IPS-NIHi11 (cell line): Measurements from ENCODE around the gene RNASET2.
"Not testable (repeated sequence)": the region's sequence is repeated elsewhere in the genome, so short reads cannot be mapped to it uniquely, and the experiment has no call there.

Experiments
- DNase-seq: peaks from one replicate; pipeline ENCODE4 v3.0.0; 2012; ENCODE audit warnings: mixed read lengths, low spot score

The RNASET2 gene

DNA sequence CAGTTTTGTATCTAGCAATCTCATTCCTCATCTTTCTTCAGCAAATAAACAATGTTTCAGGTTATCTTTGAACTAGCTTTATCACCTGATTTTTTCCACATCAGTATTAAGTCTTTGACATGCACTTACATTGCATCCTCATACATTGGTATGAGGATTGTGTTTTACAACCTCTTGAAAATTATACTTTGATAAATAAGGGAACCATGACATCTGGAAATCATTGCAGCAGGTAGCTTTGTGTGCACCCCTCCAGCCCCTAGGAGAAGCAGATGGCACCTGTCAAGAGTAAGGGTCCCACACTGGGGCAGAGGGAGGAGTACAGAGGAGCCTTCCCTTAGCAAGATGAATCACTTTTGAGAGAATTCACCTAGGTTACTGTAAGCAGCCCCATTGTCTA is 13.7 kb upstream of the RNASET2 start:
- DNase-seq: no peak

- no peak for DNase-seq
These were observed 13.1 kb upstream of the RNASET2 start for GRCh38 chr6:166969390-166970002.

GRCh38 chr6:166966268-166966667 is 9.9 kb upstream of the RNASET2 start:
- no peak for DNase-seq

DNA sequence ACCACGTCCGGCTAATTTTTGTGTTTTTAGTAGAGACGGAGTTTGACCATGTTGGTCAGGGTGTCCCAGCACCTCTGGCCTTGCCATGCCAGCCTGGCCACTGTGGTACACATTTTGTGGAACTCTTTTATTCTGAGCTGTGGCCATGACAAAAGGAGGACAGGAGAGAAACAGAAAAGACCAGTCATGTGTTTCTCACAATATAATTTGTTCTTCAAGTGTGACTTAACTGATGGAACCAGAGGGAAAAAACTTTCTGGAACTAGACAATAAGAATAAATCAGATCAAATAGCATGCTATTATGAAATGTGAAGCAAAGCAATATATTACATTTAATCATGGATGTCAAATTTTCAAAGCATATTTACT is 4.2 kb upstream of the RNASET2 start:
- no peak for DNase-seq

DNA sequence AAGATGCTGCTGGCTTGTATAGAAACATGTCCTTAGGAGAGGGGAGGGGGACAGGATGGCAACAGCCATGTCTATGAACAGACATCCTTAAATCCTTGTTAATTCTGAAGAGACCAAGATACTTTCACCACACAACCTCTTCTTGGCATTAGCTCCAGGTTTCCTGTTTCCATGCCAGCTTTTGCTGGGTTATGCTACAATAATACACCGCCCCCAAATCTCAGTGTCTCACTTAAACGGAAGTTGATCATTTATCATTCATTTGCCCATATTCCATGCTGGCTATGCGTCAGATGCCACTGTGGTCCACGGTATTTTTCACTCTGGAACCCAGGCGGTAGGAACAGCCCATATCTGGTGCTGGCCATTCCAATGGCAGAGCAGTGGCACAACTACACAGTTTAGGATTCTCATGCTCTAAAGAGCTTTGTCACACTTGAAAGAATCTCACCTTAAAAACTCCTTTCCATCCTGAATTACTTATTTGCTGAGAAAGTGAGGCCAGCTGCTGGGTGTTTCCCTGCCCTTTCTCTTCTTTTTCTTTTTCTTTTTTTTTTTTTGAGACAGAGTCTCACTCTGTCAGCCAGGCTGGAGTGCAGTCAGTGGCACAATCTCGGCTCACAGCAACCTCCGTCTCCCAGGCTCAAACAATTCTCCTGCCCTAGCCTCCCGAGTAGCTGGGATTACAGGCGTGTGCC is 3.7 kb upstream of the RNASET2 start:
- no peak for DNase-seq

DNA sequence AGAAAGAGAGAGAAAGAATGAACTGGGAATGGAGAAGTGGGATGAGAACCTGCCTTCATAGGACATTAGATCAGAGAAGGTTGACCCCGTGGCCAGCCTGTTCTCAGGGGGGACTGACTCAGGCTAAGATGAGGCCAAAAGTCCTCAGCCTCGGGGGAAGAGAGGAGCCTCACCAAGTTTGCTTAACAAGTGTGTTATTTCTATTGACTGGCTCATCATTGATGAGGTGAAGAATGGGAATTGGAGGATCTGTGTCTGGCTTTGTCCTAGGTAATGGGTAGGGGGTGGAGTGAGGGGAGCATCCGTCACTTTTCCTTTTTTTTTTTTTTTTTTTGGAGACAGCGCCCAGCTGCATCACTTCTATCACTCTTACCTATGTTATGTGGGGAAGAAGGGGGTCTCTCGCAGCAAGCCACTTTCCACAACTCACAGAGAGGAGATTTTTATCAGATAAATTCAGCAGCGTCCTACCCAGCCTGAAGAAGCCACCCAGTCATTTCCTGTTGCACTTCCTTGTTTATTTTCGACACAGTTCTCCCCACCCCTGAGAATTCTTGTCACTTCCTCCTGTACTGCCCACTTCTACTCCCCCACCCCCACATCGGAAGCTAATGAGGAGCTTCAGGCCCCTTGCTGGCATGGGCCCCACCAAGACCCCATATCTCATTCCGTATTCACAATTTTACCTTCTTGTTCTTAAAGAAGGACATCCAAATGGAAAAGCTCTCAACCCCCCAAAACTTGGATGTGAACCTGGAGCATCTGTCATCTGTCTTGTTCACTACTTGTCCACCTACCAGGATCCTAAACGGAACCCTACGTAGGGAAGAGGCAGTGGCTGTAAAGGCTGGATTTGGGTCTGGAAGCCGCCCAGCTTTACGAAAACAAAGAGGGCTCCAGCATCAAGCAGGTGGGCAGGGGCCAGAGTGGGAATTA is 2.8 kb upstream of the RNASET2 start:
- no peak for DNase-seq

DNA sequence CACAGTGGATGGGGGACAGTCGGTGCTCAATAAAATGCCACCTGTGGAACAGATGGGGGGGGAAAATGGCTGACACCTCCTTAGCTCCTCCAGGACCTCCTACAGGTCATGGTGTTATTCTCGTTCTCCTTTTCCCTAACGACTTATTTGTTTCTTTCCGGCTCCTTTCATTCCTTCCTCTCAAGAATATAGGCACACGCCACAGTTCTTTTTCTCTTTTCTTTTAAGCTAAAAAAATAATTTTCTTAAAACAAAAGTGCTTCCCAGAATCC is 1.4 kb upstream of the RNASET2 start:
- no peak for DNase-seq

GRCh38 chr6:166957087-166957804 is 896 bp upstream of the RNASET2 start:
- DNase-seq: peak; percentile 32

DNA sequence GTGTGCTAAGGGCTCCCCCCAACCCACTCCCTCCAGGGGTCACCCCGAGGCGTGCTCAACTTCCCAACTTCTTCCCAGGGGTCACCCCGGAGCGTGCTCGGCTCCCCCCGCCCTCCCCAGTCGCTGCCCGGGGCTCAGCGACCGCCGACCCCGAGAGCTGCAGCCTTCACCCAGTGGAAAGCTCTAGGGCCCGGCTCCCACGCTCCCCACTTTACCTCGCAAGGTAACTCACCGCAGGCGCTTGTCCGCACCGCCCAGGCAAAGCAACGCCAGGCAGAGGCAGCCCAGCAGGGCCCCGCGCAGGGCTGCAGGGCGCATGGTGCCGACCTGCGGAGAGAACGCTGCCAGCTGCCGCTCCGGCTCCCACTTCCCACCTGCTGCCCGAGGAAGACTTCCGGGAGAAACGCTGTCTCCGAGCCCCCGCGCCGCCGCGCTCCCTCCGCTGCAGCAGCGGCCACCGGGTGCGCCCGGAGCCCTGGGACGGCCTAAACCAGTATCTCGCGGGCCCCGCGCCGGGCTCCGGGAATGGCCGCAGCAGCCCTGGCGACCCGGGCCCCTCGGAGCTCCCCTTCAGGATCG is 396 bp downstream of the RNASET2 start:
- peak; percentile 81 for DNase-seq

- DNase-seq: peak; percentile 29
These were observed 1.1 kb downstream of the RNASET2 start for GRCh38 chr6:166955121-166955864.

DNA sequence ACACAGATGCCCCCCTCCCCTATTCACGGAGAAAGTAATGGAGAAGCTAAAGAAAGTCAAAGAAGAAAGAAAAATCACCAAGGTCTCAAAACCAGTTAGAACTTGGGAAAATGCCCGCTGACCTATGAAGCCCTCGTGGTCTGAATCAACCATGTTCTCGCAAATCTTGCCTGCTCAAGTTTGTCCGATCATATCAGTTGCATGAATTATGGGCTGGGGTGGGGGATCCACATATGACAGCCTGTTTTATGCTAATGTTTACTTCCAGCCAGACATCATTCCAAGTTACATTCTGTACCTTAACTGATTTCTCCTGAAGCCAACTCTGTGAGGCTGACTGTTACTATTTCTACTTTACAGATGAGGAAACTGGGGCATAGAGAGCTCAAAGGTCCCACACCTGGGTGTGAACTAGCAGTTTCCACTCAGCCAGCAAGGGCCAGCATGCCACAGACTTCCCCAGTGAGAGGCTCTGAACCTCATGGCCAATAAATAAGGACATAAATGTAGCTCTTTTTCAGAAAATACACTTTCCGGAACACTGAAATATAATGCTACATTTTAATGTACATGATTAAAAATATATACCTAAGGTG is 2.1 kb downstream of the RNASET2 start:
- DNase-seq: no peak

DNA sequence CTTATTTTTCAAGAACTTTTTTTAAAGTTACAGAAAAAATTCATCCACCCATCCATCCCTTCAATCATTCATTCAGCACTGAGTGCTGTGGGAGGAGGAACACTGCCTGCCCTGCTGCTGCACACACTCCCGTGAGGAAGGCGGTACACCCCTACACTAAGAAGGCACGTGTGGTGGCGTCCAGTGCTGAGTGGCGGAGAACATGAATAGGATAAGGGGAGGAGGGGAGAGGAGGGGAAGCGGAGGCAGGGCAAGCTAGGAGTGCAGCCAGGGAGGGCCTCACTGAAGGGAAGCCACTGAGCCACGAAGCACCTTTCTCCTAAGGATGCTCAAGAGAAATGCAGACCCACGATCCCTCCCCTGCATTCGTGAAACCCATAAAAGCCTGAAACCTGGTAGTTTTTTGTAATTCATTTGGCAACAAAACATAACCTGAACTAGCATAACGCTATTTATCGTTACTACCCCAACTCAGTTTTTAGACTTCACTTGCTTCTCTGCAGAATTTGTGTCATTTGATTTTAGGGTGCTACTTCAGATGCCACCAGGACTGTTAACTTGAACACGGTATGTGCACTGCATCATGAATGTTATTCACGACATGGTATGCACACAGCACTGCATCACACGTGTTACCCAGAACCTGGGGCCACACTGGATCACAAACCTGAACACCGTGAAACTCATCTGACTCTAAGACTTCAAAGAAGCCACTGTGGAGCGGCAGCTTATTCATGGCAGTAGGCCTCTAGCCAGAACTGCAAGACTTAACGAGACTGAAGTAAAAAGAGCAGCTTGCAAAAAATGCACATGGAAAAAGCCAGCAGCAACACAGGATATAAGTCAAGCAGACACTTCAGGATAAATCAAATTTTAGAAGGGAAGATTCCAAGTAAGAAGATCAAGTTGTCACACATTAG is 3.5 kb downstream of the RNASET2 start:
- no peak for DNase-seq

DNA sequence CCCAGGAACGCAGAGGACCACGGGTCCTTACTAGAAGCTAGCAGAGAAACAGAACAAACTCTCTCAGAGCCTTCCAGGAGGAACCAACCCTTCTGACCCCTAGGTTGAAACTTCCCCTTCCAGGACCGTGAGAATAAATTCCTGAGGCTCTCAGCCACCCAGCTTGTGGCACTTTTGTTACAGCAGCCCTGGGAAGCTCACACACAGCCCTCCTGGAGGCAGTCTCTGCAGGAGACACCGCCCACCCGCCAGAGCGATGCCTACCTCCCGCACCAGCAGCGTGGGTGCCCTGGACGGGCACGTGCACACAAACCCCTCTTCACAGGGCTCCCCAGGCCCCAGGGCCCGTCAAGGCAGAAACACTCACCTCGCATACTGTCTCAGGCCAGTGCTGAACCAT is 4.2 kb downstream of the RNASET2 start:
- DNase-seq: no peak

GRCh38 chr6:166951670-166952060 is 4.7 kb downstream of the RNASET2 start:
- no peak for DNase-seq

DNA sequence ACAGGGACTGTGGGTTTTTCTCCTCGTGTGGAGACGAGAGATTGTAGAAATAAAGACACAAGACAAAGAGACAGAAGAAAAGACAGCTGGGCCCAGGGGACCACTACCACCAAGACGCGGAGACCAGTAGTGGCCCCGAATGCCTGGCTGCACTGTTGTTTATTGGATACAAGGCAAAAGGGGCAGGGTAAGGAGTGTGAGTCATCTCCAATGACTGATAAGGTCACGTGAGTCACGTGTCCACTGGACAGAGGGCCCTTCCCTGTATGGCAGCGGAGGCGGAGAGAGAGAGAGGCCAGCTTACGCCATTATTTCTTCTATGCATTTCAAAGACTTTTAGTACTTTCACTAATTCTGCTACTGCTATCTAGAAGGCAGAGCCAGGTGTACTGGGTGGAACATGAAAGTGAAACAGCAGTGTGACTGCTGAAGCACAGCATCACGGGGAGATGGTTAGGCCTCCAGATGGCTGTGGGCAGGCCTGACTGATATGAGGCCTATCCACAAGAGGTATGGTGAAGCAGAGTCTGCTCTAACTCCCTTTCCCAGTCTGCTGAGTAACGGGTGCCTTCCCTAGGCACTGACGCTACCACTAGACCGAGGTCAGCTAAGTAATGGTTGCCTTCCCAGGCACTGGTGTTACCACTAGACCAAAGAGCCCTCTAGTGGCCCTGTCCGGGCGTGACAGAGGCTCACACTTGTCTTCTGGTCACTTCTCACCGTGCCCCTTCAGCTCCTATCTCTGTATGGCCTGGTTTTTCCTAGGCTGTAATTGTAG is 5.3 kb downstream of the RNASET2 start:
- DNase-seq: not testable (repeated sequence)

GRCh38 chr6:166950443-166950821 is 5.9 kb downstream of the RNASET2 start:
- DNase-seq: no peak

DNA sequence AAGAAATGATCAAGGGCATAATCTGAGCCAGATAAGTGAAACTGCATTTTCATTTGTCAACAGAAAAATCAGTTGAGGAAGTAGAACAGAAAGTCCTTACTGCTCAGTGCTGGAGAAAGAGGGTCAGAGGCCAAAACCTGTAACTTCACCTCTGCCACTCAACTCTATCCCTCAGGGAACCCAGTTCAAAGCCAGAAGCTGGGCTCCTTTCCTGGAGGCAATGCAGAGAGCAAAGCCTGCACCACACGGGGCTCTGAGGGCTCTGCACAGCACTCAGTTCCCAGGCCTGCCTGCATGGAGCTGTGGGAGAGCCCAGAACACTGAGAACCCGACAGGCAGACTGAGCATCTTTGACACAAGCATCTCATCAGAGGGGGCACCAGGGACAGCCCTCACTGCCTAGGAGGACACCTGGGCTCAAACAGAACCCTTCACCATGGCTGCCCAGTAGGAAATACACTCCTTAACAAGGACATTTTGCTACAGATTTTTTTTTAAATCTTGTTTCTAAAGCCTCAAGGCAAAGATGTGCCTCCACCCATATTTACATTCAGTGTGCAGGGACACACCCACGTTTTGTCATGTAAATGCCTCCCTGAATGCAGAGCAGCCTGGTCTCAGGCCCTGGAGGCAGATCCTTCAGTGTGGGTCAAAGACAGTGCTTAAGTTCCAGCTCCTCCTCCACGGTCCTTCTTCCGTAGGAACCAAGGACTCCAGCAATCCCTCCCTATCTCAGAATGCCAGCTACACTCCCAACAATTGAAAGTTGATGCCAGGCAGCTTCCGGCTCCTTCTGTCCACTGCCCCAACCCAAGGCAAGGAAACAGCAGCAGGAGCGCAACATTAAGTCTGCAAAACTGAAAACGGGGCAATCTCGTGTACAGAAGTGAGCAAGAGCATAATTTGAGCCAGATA is 6.6 kb downstream of the RNASET2 start:
- no peak for DNase-seq

DNA sequence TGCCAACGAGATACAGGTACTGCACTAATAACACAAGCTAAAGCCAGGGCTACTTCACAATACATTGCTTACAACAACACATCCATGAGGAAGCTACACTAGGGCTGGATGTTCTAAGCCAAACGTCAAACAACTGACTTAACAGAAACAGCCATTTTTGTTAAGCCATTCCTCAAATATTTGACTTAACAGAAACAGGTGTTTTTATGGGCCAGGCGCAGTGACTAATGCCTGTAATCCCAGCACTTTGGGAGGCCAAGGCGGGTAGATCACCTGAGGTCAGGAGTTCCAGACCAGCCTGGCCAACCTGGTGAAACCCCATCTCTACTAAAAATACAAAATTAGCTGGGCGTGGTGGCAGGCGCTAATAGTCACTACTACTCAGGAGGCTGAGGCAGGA is 7.6 kb downstream of the RNASET2 start:
- DNase-seq: not testable (repeated sequence)
